HEK293 (cell line): ENCODE measurements around the gene MIB2.
A peak's percentile ranks its signal among the peaks of the same experiment; 100 is the strongest.

Experiments used
- BCL11B ChIP-seq: fragments of 450-650 bp; formaldehyde crosslinking; IDR thresholded peaks from 2 replicates; pipeline ENCODE4 v1.5.1; 2016; ENCODE audit warnings: low read depth, missing biosample characterization, missing genetic modification characterization
- HIC1 ChIP-seq: fragments of 450-650 bp; formaldehyde crosslinking; IDR thresholded peaks from 2 replicates; pipeline ENCODE4 v1.5.1; 2016; ENCODE audit warnings: missing biosample characterization, missing genetic modification characterization
- KLF1 ChIP-seq: fragments of 450-650 bp; formaldehyde crosslinking; IDR thresholded peaks from 2 replicates; pipeline ENCODE4 v1.5.1; 2016; ENCODE audit warnings: missing biosample characterization, missing genetic modification characterization
- KLF16 ChIP-seq: fragments of 450-650 bp; formaldehyde crosslinking; IDR thresholded peaks from 2 replicates; pipeline ENCODE4 v1.5.1; 2017; ENCODE audit warnings: missing biosample characterization, missing genetic modification characterization
- PRDM2 ChIP-seq: fragments of 450-650 bp; formaldehyde crosslinking; IDR thresholded peaks from 2 replicates; pipeline ENCODE4 v1.5.1; 2016; ENCODE audit warnings: missing biosample characterization, missing genetic modification characterization, borderline replicate concordance
- REST ChIP-seq: fragments of 450-650 bp; formaldehyde crosslinking; IDR thresholded peaks from 2 replicates; pipeline ENCODE4 v1.5.1; 2016; ENCODE audit warnings: missing biosample characterization, missing genetic modification characterization
- SP7 ChIP-seq: fragments of 450-650 bp; formaldehyde crosslinking; IDR thresholded peaks from 2 replicates; pipeline ENCODE4 v1.5.1; 2016; ENCODE audit warnings: missing biosample characterization, missing genetic modification characterization
- WT1 ChIP-seq: fragments of 450-650 bp; formaldehyde crosslinking; IDR thresholded peaks from 2 replicates; pipeline ENCODE4 v1.5.1; 2016; ENCODE audit warnings: missing biosample characterization, missing genetic modification characterization
- YY2 ChIP-seq: fragments of 450-650 bp; formaldehyde crosslinking; IDR thresholded peaks from 2 replicates; pipeline ENCODE4 v1.5.1; 2016; ENCODE audit warnings: missing biosample characterization, missing genetic modification characterization
- ZBTB21 ChIP-seq: fragments of 450-650 bp; formaldehyde crosslinking; IDR thresholded peaks from 2 replicates; pipeline ENCODE4 v1.5.1; 2017; ENCODE audit warnings: missing biosample characterization, missing genetic modification characterization
- ZNF184 ChIP-seq: fragments of 450-650 bp; IDR thresholded peaks from 2 replicates; pipeline ENCODE4 v1.5.1; 2018; ENCODE audit warnings: missing biosample characterization, mild to moderate bottlenecking, missing genetic modification characterization
- ZNF391 ChIP-seq: fragments of 450-650 bp; formaldehyde crosslinking; IDR thresholded peaks from 2 replicates; pipeline ENCODE4 v1.5.1; 2016; ENCODE audit warnings: low read depth, missing biosample characterization, missing genetic modification characterization, borderline replicate concordance
- ZNF394 ChIP-seq: fragments of 450-650 bp; formaldehyde crosslinking; IDR thresholded peaks from 2 replicates; pipeline ENCODE4 v1.5.1; 2016; ENCODE audit warnings: missing biosample characterization, missing genetic modification characterization, mild to moderate bottlenecking, moderate library complexity, borderline replicate concordance
- ZNF555 ChIP-seq: fragments of 450-650 bp; formaldehyde crosslinking; conservative IDR thresholded peaks from 2 replicates; pipeline ENCODE4 v1.5.1; 2017; ENCODE audit warnings: missing biosample characterization, mild to moderate bottlenecking, missing genetic modification characterization, inconsistent platforms
- ZNF629 ChIP-seq: fragments of 450-650 bp; formaldehyde crosslinking; IDR thresholded peaks from 2 replicates; pipeline ENCODE4 v1.5.1; 2017; ENCODE audit warnings: missing biosample characterization, missing genetic modification characterization
- ZNF654 ChIP-seq: fragments of 450-650 bp; formaldehyde crosslinking; IDR thresholded peaks from 2 replicates; pipeline ENCODE4 v1.5.1; 2016; ENCODE audit warnings: low read depth, missing biosample characterization, missing genetic modification characterization
- ZNF707 ChIP-seq: fragments of 450-650 bp; formaldehyde crosslinking; IDR thresholded peaks from 2 replicates; pipeline ENCODE4 v1.5.1; 2016; ENCODE audit warnings: missing biosample characterization, missing genetic modification characterization
- ZNF747 ChIP-seq: fragments of 450-650 bp; formaldehyde crosslinking; IDR thresholded peaks from 2 replicates; pipeline ENCODE4 v1.5.1; 2016; ENCODE audit warnings: missing biosample characterization, missing genetic modification characterization
- ZNF843 ChIP-seq: fragments of 450-650 bp; formaldehyde crosslinking; IDR thresholded peaks from 2 replicates; pipeline ENCODE4 v1.5.1; 2016; ENCODE audit warnings: missing biosample characterization, missing genetic modification characterization
- TF ChIP-seq, protein P1 (sequence below): fragments of 450-650 bp; formaldehyde crosslinking; IDR thresholded peaks from 2 replicates; pipeline ENCODE4 v1.5.1; 2016; ENCODE audit warnings: missing biosample characterization, missing genetic modification characterization
- TF ChIP-seq, protein P2 (sequence below): fragments of 450-650 bp; formaldehyde crosslinking; optimal IDR thresholded peaks from 2 replicates; pipeline ENCODE3; 2016; ENCODE audit warnings: missing biosample characterization, mild to moderate bottlenecking, missing genetic modification characterization
- TF ChIP-seq, protein P3 (sequence below): fragments of 450-650 bp; formaldehyde crosslinking; IDR thresholded peaks from 2 replicates; pipeline ENCODE4 v1.5.1; 2017; ENCODE audit warnings: missing biosample characterization, missing genetic modification characterization

The MIB2 gene

GRCh38 chr1:1615256-1616044 lies at the start of gene MIB2 (continued):
- TF ChIP-seq PRDM2 (tag by site-specific recombination): no peak
- no peak for TF ChIP-seq ZNF654
- TF ChIP-seq SP7 (tag by site-specific recombination): peak; percentile 88
- TF ChIP-seq KLF1 (tag by site-specific recombination): peak; percentile 81
- TF ChIP-seq REST (tag by site-specific recombination): peak; percentile 52; the same call in 1 of the 2 replicates
- peak; percentile 64; the same call in 1 of the 2 replicates for TF ChIP-seq ZNF184
- TF ChIP-seq ZNF391 (tag by site-specific recombination): peak; percentile 94
- TF ChIP-seq ZNF843 (tag by site-specific recombination): peak; percentile 71; the same call in 1 of the 2 replicates
- TF ChIP-seq HIC1 (tag by site-specific recombination): 0 out of 2 replicates have a peak, but pooled peaks have one; percentile 35
- TF ChIP-seq ZNF747 (tag by site-specific recombination): no peak
- TF ChIP-seq ZBTB21 (tag by site-specific recombination): peak; percentile 97
- peak; percentile 42; the same call in 1 of the 2 replicates for TF ChIP-seq ZNF394 (tag by site-specific recombination)
- peak; percentile 43; the same call in 1 of the 2 replicates for TF ChIP-seq YY2
- TF ChIP-seq, protein P1, sequence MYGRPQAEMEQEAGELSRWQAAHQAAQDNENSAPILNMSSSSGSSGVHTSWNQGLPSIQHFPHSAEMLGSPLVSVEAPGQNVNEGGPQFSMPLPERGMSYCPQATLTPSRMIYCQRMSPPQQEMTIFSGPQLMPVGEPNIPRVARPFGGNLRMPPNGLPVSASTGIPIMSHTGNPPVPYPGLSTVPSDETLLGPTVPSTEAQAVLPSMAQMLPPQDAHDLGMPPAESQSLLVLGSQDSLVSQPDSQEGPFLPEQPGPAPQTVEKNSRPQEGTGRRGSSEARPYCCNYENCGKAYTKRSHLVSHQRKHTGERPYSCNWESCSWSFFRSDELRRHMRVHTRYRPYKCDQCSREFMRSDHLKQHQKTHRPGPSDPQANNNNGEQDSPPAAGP: peak; percentile 96
- TF ChIP-seq WT1 (tag by site-specific recombination): no peak; the same call in 1 of the 2 replicates
- TF ChIP-seq, protein P2, sequence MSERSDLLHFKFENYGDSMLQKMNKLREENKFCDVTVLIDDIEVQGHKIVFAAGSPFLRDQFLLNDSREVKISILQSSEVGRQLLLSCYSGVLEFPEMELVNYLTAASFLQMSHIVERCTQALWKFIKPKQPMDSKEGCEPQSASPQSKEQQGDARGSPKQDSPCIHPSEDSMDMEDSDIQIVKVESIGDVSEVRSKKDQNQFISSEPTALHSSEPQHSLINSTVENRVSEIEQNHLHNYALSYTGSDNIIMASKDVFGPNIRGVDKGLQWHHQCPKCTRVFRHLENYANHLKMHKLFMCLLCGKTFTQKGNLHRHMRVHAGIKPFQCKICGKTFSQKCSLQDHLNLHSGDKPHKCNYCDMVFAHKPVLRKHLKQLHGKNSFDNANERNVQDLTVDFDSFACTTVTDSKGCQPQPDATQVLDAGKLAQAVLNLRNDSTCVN (tag by site-specific recombination): peak; percentile 94
- peak; percentile 100 for TF ChIP-seq ZNF629 (tag by site-specific recombination)
- TF ChIP-seq BCL11B: peak; percentile 93
- TF ChIP-seq ZNF555 (tag by site-specific recombination): no peak
- TF ChIP-seq, protein P3, sequence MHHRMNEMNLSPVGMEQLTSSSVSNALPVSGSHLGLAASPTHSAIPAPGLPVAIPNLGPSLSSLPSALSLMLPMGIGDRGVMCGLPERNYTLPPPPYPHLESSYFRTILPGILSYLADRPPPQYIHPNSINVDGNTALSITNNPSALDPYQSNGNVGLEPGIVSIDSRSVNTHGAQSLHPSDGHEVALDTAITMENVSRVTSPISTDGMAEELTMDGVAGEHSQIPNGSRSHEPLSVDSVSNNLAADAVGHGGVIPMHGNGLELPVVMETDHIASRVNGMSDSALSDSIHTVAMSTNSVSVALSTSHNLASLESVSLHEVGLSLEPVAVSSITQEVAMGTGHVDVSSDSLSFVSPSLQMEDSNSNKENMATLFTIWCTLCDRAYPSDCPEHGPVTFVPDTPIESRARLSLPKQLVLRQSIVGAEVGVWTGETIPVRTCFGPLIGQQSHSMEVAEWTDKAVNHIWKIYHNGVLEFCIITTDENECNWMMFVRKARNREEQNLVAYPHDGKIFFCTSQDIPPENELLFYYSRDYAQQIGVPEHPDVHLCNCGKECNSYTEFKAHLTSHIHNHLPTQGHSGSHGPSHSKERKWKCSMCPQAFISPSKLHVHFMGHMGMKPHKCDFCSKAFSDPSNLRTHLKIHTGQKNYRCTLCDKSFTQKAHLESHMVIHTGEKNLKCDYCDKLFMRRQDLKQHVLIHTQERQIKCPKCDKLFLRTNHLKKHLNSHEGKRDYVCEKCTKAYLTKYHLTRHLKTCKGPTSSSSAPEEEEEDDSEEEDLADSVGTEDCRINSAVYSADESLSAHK: peak; percentile 68
- 0 out of 2 replicates have a peak, but pooled peaks have one; percentile 31 for TF ChIP-seq ZNF707
- TF ChIP-seq KLF16 (tag by site-specific recombination): peak; percentile 73
